Activated T-cell treated with anti-CD3 and anti-CD28 coated beads, Interleukin-2, amount 50 U/mL, for 1 hour (primary cell): ENCODE results near the gene PLEKHG5.
A peak's percentile ranks its signal among the peaks of the same experiment; 100 is the strongest.
"Not testable (repeated sequence)": the region's sequence is repeated elsewhere in the genome, so short reads cannot be mapped to it uniquely, and the experiment has no call there.

Experiments
- DNase-seq: peaks from one replicate; pipeline ENCODE4 v3.0.0-alpha.2; 2020

Gene PLEKHG5

DNA sequence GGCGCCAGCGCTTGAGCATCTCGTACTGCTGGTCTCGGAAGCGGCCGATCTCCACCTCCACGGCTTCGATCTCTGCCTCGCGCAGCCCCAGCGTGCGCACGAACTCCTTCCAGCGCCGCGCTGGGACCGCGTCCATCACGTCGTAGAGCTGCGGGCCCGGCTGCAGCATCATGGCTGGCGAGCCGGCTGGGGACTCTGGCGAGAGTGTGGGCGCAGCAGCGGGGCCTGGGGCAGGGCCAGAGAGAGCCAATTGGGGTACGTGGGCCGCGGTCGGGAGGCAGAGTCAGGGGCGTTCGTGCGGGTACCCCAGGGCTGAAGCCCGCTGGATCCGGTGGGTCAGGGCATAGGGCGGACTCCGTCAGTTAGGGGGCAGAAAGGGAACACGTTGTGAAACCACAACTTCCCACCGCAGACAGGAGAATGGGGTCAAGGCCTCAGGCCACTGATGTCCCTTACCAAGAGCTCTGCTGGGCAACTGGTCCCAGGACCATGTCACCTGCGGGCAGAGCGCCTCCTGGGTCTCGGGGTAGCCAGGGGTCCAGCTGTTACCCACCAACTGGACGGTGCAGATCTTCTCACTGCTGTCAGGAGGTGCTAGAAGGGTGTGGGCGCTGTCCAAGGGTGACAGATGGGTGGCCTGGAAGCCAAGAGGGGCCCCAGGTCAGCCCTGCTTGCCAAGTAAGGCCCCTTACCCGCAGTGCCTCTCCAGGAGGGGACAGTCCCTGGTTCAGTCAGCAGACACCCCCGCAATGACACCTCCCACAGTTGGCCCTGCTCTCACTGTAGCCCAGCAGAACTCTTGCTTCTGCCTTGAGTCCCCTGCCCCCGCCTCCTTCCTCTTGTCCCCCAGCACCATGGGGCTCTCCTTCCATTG is 29.7 kb downstream of the PLEKHG5 start:
- DNase-seq, result no peak

GRCh38 chr1:6461051-6461530 is 30.4 kb downstream of the PLEKHG5 start:
- DNase-seq, result no peak

DNA sequence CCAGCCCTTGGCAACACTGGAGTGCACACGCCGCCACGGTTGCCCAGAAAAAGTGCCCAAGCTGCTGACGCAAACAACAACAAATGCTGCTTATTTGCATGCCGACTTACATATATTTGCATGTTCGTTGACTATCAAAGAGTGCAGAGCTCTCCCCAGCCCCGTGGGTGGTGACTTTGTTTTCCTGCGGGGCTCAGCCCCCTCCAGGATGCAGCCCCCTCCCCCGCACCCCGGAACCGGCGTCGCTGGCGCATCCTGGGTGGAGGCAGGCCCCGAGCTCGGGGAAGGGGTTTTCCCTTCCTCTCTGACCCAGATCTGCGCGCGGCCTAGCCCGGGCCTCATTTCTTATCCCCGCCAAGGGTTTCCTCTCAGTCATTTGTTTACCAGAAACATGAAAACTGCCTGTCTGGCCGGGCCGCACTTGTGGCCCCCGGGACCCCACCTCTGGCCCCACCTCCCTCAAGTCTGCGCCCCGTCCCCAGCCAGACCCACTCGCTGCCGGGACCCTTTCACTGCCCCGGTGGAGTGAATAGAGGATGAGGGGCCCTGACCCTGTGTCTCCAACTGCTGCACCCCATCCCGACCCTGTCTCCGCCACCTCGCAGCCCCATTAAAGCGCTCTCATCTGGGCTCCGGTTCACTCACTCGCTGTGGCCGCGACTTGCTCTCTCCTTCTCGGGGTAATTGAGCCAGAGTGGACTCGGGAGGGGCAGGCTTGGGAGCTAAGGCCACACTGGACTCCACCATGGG is 31.0 kb downstream of the PLEKHG5 start:
- peak; percentile 93 for DNase-seq

DNA sequence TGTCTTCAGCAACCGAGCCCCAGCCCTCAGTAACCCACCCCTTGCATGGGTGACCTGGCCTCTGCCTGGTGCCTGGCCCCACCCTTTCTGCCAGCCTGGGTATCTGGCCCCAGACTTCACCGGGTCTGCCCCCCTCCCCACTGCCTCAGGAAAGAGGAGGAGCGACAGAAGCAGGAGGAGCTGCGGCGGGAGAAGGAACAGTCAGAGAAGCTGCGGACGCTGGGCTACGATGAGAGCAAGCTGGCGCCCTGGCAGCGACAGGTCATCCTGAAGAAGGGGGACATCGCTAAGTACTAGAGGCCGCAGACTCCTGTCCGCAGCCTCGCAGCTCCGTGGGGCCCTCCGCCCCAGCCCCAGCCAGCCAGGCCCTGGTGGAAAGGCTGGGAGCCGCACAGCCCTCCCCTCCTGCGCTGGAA is 31.6 kb downstream of the PLEKHG5 start:
- DNase-seq, result peak; percentile 73

DNA sequence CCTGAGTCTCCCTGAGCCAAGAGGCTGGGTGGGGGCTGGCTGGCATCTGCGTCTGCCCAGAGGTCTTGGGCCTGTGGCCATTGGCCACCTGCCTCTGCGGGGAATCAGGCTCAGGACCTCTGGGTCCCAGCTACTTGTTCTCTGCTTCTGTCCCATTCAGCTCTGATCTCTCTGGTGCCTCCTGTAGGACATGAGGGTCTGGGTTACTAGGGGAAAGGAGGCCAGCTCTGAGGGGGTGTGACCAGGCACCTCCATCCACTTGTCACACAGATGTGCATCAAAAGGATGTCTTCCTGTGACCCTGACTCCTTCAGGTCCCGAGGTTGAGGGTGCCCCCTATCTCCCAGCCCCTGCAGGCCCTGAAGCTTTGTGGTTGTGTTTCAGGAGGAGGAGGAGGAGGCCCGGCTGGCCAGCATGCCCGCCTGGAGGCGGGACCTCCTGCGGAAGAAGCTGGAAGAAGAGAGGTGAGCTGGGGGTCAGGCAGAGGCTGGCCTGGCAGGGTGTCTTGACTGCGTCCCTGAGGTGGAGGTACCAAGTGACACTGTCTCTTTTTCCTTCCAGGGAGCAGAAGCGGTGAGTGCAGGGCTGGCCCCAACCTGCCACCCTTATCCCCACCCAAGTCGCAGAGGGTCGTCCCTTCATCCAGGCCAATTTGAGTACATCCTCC is 34.5 kb downstream of the PLEKHG5 start:
- no peak for DNase-seq

DNA sequence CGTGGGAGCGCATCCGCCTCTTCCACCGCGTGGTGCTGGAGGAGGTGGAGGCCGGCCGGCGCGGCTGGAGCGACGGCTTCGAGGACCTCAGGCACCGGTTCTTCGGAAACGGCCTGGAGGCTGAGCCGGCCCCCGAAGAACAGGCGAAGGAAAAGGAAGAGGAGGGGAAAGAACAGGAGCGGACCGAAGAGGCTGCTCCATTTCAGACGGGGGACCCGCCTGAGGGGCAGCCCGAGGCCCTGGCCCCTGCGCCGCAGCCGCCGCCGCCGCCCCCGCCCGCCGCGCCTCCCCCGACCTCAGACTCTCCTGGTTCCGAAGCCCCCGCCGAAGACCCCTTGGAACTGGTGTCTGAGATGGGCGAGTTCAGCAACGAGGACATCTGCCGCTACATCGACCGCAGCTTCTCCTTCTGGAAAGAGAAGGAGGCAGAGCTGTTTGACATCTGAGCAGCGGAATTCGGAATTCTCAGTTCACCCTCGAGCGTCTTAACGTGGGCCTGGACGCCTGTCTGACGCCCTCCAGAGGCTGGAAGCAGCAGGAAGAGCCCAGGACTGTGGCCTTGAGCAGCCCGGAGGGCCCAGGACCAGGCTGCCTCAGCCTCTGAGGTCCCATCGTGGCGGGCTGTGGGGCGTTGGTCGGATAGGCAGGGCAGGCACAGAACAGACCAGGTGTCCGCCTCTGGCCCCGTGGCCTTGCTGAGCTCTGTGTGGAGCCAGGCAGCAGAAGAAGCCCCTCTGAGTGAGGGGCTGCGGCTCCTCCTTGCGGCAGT is 35.5 kb downstream of the PLEKHG5 start:
- DNase-seq, result not testable (repeated sequence)

DNA sequence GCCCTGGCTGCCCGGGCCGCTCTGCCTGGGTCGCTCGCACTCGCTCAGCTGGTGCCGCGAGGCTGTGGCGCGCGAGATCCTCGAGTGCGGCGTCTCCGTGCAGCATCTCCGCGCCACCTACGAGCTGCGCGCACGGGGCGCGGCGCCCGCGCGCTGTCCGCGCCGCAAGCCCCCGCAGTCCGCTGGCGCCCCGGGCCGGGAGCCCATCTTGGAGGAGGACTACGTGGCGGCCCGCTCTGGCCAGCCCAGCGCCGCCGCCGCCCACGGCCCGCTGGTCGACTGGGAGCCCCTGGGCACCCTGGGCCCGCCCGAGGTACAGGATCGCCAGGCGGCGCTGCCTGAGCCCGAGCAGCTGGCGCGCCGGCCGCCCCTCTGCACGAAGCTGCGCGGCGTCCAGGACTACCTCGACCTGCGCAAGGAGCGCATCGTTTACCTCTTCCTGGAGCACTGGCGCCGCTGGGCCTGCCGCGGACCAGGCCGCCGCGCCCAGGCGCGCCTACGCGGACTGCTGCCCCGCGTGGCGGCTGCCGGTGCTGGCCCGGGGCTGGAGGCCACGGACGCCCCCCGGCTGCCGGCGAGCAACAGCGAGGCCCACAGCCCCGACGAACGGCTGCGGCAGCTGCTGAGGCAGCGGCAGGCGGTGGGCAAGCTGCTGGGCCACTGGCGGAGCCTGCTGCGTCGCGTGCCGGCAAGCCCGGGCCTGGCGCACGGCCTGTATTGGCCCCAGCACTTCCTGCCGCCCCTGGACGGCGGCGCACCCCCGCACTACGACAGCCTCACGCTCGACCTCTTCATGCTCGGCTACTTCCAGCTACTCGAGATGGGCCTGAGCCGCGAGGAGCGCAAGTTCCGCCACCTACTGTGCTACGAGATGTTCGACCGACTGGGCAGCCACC is 36.4 kb downstream of the PLEKHG5 start:
- peak; percentile 67 for DNase-seq

DNA sequence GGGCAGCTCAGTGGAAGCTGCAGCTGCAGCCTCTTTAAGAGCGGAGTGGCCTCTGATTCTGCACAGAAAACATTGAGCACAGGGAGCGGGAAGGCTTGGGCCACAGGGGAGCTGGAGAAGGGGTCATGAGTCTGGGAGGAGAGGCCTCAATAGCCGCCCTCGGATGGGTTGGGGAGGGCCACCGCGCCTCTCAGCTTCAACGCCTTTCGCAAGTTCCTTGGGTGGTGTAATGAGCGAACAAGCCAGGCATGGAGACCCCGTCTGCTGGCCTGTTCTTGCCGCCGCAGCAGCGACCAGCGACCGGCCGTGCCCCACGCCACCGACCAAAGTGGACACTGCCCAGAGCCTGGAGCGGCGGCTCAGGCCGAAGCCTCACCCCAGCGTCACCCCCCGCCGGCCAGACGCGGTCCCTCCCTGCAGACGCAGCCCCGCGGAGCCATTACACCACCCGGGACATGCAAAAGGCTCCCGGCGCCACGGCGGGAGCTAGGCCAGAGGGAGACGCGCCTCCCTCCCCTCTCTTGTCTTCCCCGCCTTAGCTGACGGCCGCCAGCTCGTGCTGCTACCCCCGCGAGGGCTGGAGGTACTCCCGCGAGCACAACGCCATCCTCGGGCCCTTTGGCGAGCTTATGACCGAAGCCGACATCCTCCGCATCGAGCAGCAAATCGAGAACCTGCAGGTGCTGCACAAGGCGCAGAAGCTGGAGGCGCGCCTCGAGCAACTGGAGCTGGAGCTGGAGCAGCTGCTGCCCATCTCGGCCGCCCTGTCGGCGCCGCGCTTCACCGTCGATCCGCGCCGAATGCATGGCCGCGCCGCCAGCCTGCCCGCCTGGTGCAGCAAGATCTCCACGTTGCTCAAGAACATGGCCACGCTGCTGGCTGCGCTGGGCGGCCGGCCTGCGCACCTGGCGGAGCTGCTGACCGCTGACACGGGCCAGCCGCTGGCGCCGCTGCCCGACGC is 37.3 kb downstream of the PLEKHG5 start:
- not testable (repeated sequence) for DNase-seq

- no peak for DNase-seq
Measured at GRCh38 chr1:6450943-6451373, 40.5 kb downstream of the PLEKHG5 start.

DNA sequence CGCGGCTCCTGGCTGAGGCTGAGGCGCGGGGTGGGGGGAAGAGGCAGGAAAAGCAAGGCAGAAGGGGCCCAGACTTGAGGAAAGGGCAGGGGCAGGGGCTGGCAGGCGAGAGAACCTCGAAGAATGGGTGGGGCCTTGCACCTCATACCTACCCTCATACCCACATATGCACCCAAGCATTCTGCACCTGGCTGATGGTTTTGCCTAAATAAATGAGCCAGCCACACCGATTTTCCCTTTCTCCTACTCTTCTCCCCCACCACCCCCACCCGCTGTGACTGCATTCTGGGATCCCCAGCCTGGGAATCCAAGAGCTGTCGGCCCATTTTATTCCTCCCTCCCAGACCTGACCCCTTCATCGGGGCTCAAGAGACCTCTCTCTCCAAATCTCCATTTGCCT is 41.0 kb downstream of the PLEKHG5 start:
- DNase-seq, result not testable (repeated sequence)

DNA sequence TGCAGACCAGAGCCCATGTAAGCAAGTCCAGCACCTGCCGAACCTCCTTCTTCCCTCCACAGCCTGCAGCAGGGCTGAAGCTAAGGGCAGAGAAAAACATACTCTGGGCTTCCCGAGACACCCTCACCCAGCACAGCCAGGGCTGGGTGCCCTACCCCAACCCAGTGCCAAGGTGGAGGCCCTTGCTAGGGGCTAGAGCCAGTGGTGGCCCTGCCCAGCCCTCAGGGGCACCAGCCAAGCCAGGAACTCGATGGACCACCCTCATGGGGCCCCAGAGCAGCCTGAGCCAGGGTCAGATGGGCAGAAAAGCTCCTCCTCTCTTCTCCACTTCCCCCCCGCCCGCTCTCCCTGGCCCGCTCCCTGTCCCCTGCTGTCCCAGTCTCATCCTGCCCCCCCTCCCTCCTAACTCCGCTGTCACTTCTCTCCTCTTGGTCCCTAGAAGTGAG is 41.4 kb downstream of the PLEKHG5 start:
- no peak for DNase-seq

GRCh38 chr1:6448749-6449631 is 42.5 kb downstream of the PLEKHG5 start:
- peak; percentile 60 for DNase-seq

- DNase-seq, result peak; percentile 71
Measured at GRCh38 chr1:6447818-6448748, 43.4 kb downstream of the PLEKHG5 start.

DNA sequence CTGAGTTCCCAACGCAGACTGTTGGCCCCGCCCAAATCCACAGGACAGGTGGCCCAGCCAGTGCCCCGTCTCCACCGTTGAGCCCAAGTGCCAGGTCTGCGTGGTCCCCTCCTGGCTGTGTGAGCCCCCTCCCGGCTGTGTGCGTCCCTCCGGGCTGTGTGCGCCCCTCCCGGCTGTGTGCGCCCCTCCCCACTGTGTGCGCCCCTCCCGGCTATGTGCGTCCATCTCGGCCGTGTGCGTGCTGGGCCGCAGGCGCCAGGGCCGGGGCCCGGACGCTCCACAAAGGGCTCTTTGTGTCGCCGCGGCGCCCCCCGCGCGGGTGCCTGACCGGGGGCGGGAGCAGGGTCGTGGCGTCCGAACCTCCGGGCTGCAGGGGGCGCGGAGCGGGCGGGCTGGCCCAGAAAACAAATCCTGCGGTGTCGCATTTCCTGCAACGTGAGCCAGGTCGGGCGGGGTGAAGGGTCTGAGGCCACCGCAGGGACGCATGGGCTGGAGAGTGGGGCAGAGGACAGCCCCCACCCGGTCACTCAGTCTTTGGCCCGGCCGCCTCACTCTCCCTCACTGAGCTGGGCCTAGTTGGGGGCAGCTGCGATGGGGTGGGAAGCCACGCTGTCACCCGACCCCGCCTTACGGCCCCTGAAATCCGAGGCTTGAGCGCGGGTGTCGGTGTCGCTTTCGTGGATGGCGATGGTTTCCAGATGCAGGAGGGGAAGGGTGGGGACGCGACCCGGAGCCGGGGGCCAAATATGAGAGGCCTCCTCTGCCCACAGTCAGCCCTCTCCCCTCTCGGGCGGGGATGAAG is 44.2 kb downstream of the PLEKHG5 start:
- no peak for DNase-seq

- no peak for DNase-seq
Measured at GRCh38 chr1:6446665-6447015, 44.8 kb downstream of the PLEKHG5 start.

- DNase-seq, result not testable (repeated sequence)
Measured at GRCh38 chr1:6445929-6446328, 45.5 kb downstream of the PLEKHG5 start.
